Measurements from ENCODE around the gene GAS2.
A peak's percentile ranks its signal among the peaks of the same experiment; 100 is the strongest.

GAS2 gene

GRCh38 chr11:22677153-22677903 lies 10.9 kb downstream of the GAS2 start:
- no peaks in the 10 kb centered on the region for H3K9me3 ChIP-seq
- no peak overlapping the region for H3K4me3 ChIP-seq (ENCODE audit: low read depth in 1 of 2, low read length in 1 of 2)
- H3K4me1 ChIP-seq (ENCODE audit: control insufficient read depth in 1 of 2, insufficient read depth in 1 of 2, low read depth in 1 of 2, low read length in 1 of 2), result peaks cover 13 to 44% of the 10 kb centered on the region in 2 experiments
- H3K36me3 ChIP-seq, result no peaks in the 10 kb centered on the region
- peaks cover 15% of the 10 kb centered on the region for H3K27me3 ChIP-seq
- TF ChIP-seq CTCF (IDR thresholded peaks at IDR 0.05), result no peak
- peak overlapping the region; percentile 71 for H3K27ac ChIP-seq

- no peaks in the 10 kb centered on the region for H3K36me3 ChIP-seq
- no peak for TF ChIP-seq CTCF (IDR thresholded peaks at IDR 0.05)
- no peak overlapping the region for H3K4me3 ChIP-seq (ENCODE audit: low read depth in 1 of 2, low read length in 1 of 2)
- no peaks in the 10 kb centered on the region for H3K27me3 ChIP-seq
- no peak overlapping the region for H3K27ac ChIP-seq
- no peaks in the 10 kb centered on the region for H3K9me3 ChIP-seq
- peaks cover 13 to 33% of the 10 kb centered on the region in 2 experiments for H3K4me1 ChIP-seq (ENCODE audit: control insufficient read depth in 1 of 2, insufficient read depth in 1 of 2, low read depth in 1 of 2, low read length in 1 of 2)
Observed at GRCh38 chr11:22680628-22681027, 14.2 kb downstream of the GAS2 start.

GRCh38 chr11:22681281-22681812 lies 14.9 kb downstream of the GAS2 start:
- Histone ChIP-seq H3K27me3 (no peaks in the 10 kb centered on the region), H3K9me3 (no peaks in the 10 kb centered on the region), H3K4me1 (ENCODE audit: control insufficient read depth in 1 of 2, insufficient read depth in 1 of 2, low read depth in 1 of 2, low read length in 1 of 2) (peaks cover 13 to 26% of the 10 kb centered on the region in 2 experiments), H3K27ac (no peak overlapping the region), H3K36me3 (no peaks in the 10 kb centered on the region), H3K4me3 (ENCODE audit: low read depth in 1 of 2, low read length in 1 of 2) (no peak overlapping the region)
- TF ChIP-seq CTCF (IDR thresholded peaks at IDR 0.05), result no peak

- Histone ChIP-seq H3K4me1 (ENCODE audit: control insufficient read depth in 1 of 2, insufficient read depth in 1 of 2, low read depth in 1 of 2, low read length in 1 of 2) (peaks cover 0 to 5% of the 10 kb centered on the region in 2 experiments), H3K9me3 (no peaks in the 10 kb centered on the region), H3K27me3 (peaks cover 4% of the 10 kb centered on the region), H3K4me3 (ENCODE audit: low read depth in 1 of 2, low read length in 1 of 2) (no peak overlapping the region), H3K36me3 (no peaks in the 10 kb centered on the region), H3K27ac (no peak overlapping the region)
- TF ChIP-seq CTCF (IDR thresholded peaks at IDR 0.05), result no peak
Observed at GRCh38 chr11:22684082-22684481, 17.7 kb downstream of the GAS2 start.

GRCh38 chr11:22685111-22685510 lies 18.7 kb downstream of the GAS2 start:
- H3K27me3 ChIP-seq, result peaks cover 7% of the 10 kb centered on the region
- H3K36me3 ChIP-seq, result no peaks in the 10 kb centered on the region
- H3K27ac ChIP-seq, result no peak overlapping the region
- no peak for TF ChIP-seq CTCF (IDR thresholded peaks at IDR 0.05)
- H3K4me1 ChIP-seq (ENCODE audit: control insufficient read depth in 1 of 2, insufficient read depth in 1 of 2, low read depth in 1 of 2, low read length in 1 of 2), result peaks cover 0 to 5% of the 10 kb centered on the region in 2 experiments
- no peak overlapping the region for H3K4me3 ChIP-seq (ENCODE audit: low read depth in 1 of 2, low read length in 1 of 2)
- H3K9me3 ChIP-seq, result no peaks in the 10 kb centered on the region
